Activated effector memory CD4-positive, alpha-beta T cell treated with anti-CD3 and anti-CD28 coated beads, Interleukin-2, amount 50 U/mL, for 16 hours (primary cell): ENCODE data around the gene NKPD1.

Source experiments
- DNase-seq: peaks from one replicate; pipeline ENCODE4 v3.0.0-alpha.2; 2020

NKPD1 gene

GRCh38 chr19:45117167-45117594 lies 43.6 kb downstream of the NKPD1 start:
- DNase-seq, result peak; percentile 80

- no peak for DNase-seq
Observed at GRCh38 chr19:45115809-45116615, 44.8 kb downstream of the NKPD1 start.

- DNase-seq, result no peak
Observed at GRCh38 chr19:45114116-45114515, 46.7 kb downstream of the NKPD1 start.

GRCh38 chr19:45113628-45114027 lies 47.2 kb downstream of the NKPD1 start:
- DNase-seq, result no peak

GRCh38 chr19:45112111-45112827 lies 48.5 kb downstream of the NKPD1 start:
- no peak for DNase-seq
